Amniotic stem cell (primary cell): ENCODE data around the gene ATL2.

Experiments used
- DNase-seq: peaks from one replicate; lab custom pipeline; 2025; lab: John Stamatoyannopoulos, UW

ATL2 gene

DNA sequence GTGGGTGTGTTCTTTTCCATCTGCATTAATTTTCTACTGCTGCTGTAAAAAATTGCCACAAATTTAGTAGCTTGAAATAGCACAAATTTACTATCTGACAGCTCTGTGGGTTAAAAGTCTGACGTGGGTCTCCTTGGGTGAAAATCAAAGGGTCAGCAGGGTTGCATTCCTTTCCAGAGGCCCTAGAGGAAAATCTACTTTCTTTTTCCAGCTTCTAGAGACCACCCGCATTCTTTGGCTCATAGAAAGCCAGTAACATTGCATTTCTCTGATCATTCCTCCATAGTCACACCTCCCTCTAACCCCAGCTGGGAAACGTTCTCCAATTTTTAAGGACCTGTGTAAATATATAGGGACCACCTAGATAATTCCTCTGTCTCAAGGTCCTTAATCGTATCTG is 128.8 kb downstream of the ATL2 start:
- DNase-seq = no peak

DNA sequence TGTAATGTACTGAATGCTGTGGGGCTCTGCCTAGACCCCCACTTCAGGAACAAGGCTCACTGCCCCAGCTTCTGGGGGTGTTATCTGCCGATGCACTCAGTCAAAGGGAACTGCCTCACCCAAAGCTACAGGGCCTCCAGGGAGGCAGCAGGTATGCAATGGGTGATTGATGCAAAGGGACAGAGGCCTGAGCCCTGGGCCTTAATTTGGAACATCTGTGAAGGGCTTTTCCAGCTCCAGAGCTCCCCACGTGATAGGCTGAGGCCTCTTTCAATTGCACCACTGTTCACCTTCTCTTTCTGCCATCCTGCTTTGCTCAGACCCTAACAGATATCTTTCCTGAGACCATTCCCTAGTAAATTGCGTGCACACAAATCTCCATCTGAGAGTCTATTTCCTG is 131.0 kb downstream of the ATL2 start:
- no peak for DNase-seq

DNA sequence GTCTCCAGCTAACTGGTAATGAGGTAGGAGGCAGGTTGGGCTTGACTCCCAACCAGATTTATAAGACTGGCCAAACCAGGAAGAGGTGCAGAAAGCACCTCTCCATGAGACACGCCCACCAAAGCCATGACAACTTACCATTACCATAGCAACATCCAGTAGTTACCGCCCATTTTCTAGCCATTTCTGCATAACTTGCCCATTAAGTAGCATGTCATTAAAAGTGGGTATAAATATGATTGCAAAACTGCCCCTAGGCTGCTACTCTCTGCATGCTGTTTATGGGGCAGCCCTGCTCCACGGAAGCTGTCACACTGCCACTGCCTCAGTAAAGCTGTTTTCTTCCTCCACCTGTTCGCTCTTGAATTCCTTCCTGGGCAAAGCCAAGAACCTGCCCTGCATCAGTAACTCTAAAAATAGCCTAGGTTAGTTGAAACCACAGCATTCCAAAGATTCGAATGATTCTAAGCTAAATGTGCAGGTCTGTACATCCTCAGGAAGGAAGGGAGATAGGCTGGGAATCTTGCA is 131.9 kb downstream of the ATL2 start:
- DNase-seq = no peak

DNA sequence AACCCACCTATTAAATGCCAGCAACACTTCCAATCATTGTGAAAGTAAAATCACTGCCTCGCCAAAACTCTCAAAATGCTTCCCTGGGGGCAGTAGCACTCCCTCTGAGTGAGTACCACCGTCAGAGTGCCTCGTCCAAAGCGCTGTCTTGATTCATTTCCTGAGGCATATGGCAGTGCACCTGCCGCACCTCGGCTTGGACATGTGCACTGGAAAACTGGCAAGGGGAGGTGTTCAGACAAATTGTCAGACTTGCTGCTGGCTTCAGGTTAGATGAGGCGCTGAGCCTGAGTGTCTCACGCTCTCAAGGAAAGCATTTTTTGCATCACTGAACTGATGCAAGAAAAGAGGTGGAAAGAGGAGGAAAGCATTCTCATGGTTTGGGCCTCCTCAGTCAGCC is 132.8 kb downstream of the ATL2 start:
- no peak for DNase-seq
